Fibroblast of skin of left biceps (primary cell): Measurements from ENCODE around the gene PHF19.

Source experiments
- DNase-seq, 2 experiments: peaks; one replicate each; pipeline ENCODE4 v3.0.0-alpha.2; 2013; ENCODE audit warnings: low read depth in 2 of 2

Gene PHF19

DNA sequence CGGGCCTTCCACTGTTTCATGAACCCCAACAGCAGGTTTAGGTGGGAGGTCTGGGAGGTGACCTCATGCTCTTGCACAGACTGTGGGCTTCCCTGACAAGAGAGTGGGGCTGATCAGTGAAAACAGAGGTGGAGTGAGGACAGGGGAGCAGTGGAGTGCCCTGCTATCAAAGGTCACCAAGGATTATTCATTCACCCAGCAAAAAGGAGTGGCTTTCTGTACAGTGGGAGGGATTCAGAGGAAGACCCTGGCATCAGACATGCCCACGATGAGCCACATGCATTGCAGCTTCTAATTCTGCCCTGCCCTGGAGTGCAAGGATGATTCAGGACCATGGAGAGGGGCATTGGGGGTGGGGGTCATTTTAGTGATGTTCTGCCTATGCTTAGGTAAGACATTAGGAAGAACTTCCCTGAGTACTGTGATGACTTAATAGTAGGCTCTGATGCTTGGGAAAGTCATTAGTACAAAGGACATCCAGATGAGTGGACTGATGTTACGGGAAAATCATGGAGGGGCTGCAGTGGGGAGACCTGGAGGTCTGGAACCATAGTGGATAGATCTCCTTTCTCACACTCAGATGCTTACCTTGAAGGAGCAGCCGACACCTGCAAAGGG lies 36.8 kb upstream of the PHF19 start:
- no peak for DNase-seq

GRCh38 chr9:120912958-120913646 lies 36.1 kb upstream of the PHF19 start:
- DNase-seq, result no peak

- DNase-seq, result no peak
Observed at GRCh38 chr9:120911295-120911837, 34.4 kb upstream of the PHF19 start.

GRCh38 chr9:120910643-120911042 lies 33.7 kb upstream of the PHF19 start:
- no peak for DNase-seq

- DNase-seq, result no peak
Observed at GRCh38 chr9:120909904-120910303, 32.9 kb upstream of the PHF19 start.

DNA sequence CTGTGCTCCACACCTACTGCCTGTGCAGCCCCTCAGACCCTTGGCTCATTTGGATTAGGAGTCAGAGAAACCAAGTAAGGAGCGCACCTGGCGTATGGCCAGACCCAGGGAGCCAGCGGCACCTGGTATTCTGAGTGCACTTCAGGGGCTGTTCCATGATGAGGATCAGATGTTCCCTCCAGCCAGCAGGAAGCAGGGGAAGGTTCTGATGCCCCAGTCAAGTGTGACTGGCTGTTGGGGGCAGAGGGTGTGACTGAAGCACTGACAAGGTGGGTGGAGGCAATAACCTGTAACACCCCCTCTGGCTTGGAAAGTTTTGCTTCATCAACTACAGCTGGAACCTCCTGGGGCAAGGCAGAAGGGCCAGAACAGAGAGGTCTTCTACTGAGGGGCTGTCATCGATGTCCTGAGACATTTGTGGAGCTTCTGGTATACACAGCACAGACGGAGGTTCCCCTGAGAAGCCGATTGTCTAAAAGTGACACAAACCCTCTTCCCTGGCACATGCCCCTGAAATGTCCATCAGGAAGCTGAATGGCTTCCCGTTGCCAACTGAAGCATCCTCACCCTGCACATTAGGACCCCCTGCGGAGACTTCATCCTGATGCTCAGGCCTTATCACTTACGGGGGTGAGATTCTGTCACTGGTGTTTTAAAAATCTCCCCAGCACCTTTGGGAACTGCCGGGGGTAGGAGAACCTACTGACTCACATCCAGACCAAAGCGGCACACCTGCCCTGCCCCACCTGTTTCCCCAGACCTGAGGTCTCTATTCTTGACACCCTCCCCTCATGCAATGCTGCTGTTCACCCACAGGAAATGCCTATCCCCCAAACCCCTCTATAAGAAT lies 28.6 kb upstream of the PHF19 start:
- DNase-seq, result no peak

GRCh38 chr9:120904978-120905301 lies 28.0 kb upstream of the PHF19 start:
- DNase-seq, result no peak

- no peak for DNase-seq
Observed at GRCh38 chr9:120904061-120904977, 27.3 kb upstream of the PHF19 start.

- no peak for DNase-seq
Observed at GRCh38 chr9:120902569-120903535, 25.9 kb upstream of the PHF19 start.

GRCh38 chr9:120901755-120902568 lies 25.0 kb upstream of the PHF19 start:
- DNase-seq, result no peak

GRCh38 chr9:120900824-120901223 lies 23.8 kb upstream of the PHF19 start:
- DNase-seq, result no peak

DNA sequence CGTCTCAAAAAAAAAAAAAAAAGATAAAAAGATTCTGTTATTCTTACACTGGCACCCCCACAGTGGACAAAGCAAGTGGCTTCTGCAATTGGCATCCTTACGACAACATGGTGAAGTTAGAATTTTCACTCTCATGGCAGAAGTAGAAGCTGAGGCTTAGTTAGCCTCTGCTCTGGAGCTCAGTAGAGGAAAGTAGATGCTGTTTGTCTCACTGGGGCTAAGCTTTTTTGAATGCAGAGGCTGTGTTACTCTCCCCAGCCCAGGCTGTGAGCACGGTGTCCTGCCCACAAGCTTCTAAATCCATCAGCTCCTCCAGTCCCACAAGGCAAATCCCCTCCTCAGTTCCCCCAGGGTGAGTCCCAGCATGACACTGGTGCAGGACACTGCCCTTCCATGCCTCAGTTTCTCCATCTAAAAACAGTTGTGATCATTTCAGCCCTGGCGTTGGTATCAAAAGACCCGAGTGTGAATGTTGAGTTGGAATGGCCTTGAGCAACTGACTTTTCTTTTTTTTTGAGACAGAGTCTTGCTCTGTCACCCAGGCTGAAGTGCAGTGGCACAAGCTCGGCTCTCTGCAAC lies 22.6 kb upstream of the PHF19 start:
- no peak for DNase-seq

- DNase-seq, result no peak
Observed at GRCh38 chr9:120898396-120898795, 21.4 kb upstream of the PHF19 start.

DNA sequence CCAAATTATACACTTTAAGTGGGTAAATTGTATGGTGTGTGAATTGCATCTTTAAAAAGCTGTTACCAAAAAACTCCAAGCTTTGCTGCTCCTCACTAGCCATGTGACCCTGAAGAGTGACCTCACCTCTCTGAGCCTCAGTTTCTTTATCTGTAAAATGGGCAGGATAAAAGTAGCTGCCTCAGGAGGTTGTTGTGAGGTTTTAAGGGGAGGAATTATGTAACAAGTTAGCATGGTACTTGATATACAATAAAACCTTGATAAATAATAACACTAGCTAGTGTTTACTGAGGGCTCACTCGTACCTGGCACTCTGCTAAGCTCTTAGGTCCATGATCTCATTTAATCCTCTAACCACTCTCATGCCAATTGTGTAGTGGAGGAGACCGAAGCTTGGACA lies 19.0 kb upstream of the PHF19 start:
- no peak for DNase-seq

- DNase-seq, result no peak
Observed at GRCh38 chr9:120894321-120895148, 17.5 kb upstream of the PHF19 start.

DNA sequence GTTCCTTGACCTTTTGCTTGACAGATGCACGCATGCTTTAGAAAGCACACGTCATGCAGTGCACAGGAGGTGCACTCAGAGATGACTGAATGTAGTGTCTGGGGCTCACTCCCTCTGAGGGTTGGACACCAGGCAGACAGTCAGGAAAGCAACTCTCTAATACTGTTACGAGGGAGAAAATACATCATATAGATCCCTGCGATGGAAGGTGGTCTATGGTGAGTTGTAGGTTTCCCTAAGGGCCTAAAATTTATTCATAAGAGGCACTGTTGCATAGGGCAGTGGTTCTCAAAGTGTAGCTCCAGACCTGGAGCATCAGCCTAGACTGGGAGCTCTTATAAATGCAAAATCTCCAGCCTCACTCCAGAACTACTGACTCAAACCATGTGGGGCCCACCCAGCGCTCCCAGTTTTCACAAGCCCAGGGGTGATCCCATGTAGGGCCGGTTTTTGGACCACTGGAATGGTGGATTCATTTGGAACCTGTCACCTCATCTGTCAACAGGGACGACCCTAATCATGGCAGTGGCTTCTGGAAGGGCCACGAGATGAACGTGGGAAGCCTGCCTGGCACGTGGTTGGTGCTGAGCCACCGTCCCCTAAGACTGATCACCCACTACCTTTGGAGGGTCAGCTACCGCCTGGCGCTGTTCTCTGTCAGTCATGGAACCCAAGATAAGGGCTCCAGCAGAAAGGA lies 16.8 kb upstream of the PHF19 start:
- DNase-seq, result no peak

- no peak for DNase-seq
Observed at GRCh38 chr9:120892748-120893610, 16.0 kb upstream of the PHF19 start.
